Cardiac fibroblast (primary cell): ENCODE data around the gene RABGEF1.

Source experiments
- DNase-seq, 2 donors: peaks; one replicate each; pipeline versions ENCODE4 v3.0.0 to v3.0.0-alpha.2; 2010; ENCODE audit warnings: low read depth in 2 of 2
- H3K4me3 ChIP-seq, 2 donors: replicated peaks in 1 of 2; 1 replicate in 1 of 2; 2 replicates in 1 of 2; pipeline ENCODE4 v1.5.1; 2011; ENCODE audit warnings: low read depth in 2 of 2, low read length in 2 of 2, mild to moderate bottlenecking in 2 of 2, moderate library complexity in 1 of 2
- CTCF ChIP-seq: IDR thresholded peaks from one replicate; pipeline ENCODE4 v1.5.1; 2011; ENCODE audit warnings: low read depth, mild to moderate bottlenecking, low read length, inconsistent platforms

The RABGEF1 gene

GRCh38 chr7:66847879-66848790, 107.6 kb downstream of the RABGEF1 start:
- TF ChIP-seq CTCF, result no peak
- H3K4me3 ChIP-seq, result no peak overlapping the region
- peak; percentile 62 to 93 for DNase-seq

- DNase-seq, result no peak
- H3K4me3 ChIP-seq, result no peak overlapping the region
- TF ChIP-seq CTCF, result no peak
These were observed 118.8 kb downstream of the RABGEF1 start for GRCh38 chr7:66859339-66859738.

GRCh38 chr7:66859794-66860645, 119.5 kb downstream of the RABGEF1 start:
- TF ChIP-seq CTCF, result no peak
- no peak overlapping the region for H3K4me3 ChIP-seq
- no peak for DNase-seq

GRCh38 chr7:66860767-66861166, 120.2 kb downstream of the RABGEF1 start:
- no peak for DNase-seq
- TF ChIP-seq CTCF, result no peak
- no peak overlapping the region for H3K4me3 ChIP-seq
